Measurements from ENCODE around the gene SCAPER.
"Not testable (repeated sequence)": the region's sequence is repeated elsewhere in the genome, so short reads cannot be mapped to it uniquely, and the experiment has no call there.

The SCAPER gene

DNA sequence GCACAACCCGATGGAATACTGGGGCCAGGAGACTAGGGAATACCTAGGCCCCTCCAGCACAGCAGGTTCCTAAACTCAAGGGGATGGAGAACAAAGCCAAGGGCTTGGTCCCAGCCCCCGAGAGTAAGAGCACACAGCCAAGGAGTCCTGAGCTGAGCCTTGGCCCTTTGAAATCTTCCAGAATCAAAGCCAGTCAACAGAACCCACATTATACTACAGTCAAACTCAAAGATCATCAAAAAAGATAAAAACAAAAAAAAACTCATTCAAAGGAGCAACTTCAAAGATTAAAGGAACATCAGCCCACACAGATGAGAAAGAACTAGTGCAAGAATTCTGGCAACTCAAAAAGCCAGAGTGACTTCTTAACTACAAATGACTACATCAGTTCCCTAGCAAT is 351.6 kb downstream of the SCAPER start:
- no peak for TF ChIP-seq JUND (IDR thresholded peaks at IDR 0.05; ENCODE audit: low read depth)
- no peak for DNase-seq (ENCODE audit: low read depth in 1 of 2, low spot score in 1 of 2)
- in situ Hi-C loops (cut with HindIII; ENCODE audit: low pct_unique_long_range_greater_than_20kb, low sequenced_read_pairs): no loop called here

DNA sequence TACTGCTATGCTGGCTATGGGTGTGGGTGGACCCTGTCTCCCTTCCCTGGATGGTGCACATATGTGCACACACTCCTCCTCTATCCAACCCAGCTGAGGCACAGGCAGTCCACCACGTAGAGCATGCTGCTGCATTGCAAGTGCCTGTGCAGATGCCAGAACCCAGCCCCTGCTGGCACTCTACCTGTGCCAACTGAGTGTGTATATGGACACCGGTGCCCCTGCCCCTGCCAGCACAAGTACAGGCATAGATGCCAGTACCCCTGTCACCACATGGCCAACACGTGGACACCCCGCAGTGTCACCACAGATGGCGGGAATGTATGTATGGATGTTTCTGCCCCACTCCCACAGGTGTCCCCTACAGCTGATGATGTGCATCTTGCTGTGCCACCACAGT is 352.0 kb downstream of the SCAPER start:
- TF ChIP-seq JUND (IDR thresholded peaks at IDR 0.05; ENCODE audit: low read depth): no peak
- in situ Hi-C loops (cut with HindIII; ENCODE audit: low pct_unique_long_range_greater_than_20kb, low sequenced_read_pairs): no loop called here
- DNase-seq (ENCODE audit: low read depth in 1 of 2, low spot score in 1 of 2): no peak

DNA sequence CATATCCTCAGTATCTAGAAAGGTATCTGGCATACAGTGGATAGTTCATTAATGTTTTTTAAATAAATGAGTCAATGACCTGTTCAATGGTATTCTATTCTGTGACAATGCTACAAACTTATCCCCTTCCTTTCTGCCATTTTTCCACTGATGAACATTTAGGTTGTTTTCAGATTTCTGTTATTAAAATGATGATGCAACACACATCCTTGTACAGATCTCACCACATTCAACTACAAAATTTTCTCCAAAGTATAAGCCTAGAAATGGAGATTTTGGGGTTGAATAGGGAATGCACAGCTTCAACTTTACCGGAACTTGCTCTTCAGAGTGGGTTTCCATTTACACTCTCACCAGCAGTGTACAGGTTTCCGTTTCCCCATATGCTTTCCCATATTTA is 358.3 kb downstream of the SCAPER start:
- in situ Hi-C loops (cut with HindIII; ENCODE audit: low pct_unique_long_range_greater_than_20kb, low sequenced_read_pairs): no loop called here
- no peak for TF ChIP-seq JUND (IDR thresholded peaks at IDR 0.05; ENCODE audit: low read depth)
- no peak for DNase-seq (ENCODE audit: low read depth in 1 of 2, low spot score in 1 of 2)

DNA sequence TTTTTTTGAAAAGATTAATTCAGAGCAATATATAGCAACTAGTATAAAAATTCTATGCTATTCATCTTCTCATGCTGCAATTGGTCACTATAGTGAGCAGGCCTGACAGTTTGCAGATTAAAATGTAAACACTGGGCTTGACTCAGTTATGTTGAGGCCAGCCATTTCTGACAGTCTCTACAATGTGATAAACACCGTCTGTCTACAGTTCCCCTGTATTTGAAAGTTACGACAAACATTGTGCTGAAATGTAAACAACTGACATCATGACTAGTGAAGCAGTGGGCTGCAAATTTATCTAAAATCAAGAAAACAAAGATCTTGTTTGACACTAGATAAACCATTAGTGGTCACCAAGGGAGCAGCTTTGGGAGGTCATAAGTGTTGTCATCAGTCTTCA is 371.1 kb downstream of the SCAPER start:
- in situ Hi-C loops (cut with HindIII; ENCODE audit: low pct_unique_long_range_greater_than_20kb, low sequenced_read_pairs): no loop called here
- no peak for DNase-seq (ENCODE audit: low read depth in 1 of 2, low spot score in 1 of 2)
- no peak for TF ChIP-seq JUND (IDR thresholded peaks at IDR 0.05; ENCODE audit: low read depth)

DNA sequence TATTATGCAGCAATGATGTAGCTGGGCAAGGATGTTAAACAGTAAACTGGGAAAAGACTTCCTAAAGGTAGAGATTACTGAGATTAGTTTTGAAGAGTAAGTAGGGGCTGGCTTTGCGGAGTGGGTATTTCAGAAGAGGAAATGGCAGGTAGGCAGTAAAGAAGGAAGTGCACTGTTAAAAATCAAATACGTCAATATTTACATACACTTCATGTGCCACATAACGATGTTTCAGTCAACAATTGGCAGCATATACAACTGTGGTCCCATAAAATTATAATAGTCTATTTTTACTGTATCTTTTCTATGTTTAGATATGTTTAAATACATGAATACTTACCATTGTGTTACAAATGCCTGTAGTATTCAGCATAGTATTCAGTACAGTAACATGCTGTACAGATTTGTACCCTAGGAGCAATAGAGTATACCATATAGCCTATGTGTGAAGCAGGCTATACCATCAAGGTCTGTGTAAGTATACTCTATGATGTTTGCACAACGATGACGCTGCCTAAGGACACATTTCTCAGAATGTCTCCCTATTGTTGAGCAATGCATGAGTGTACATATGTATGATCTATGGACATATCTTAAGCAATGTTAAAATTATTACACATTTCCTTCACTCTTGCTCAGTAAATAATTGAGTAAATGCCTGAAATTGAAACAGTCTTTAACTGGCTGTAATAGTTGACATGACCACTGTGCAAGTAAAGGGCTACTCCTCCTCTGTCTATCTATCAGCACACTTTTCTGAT is 371.9 kb downstream of the SCAPER start:
- DNase-seq (ENCODE audit: low read depth in 1 of 2, low spot score in 1 of 2): peak in 1 of 2 experiments; percentile 83
- peak; percentile 12; the same call in 1 of the 2 replicates for TF ChIP-seq JUND (IDR thresholded peaks at IDR 0.05; ENCODE audit: low read depth)
- in situ Hi-C loops (cut with HindIII; ENCODE audit: low pct_unique_long_range_greater_than_20kb, low sequenced_read_pairs): no loop called here

DNA sequence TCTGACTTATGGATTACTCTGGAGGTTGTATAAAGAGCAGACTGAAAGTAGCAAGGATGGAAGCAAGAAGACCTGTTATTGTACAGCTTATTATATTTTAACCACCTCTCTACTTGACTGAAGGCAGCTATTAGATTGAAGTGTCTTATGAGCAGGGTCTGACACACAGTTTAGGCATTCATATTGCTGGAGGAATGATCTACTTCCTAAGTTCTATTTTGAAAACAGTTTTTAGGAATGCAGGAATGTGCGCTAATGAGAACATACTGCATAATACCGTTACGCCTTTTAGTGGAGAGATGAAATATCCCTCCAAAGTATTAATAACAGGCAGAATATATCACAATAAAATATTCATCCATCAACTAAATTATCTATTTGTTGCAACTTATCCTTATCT is 375.2 kb downstream of the SCAPER start:
- no peak for DNase-seq (ENCODE audit: low read depth in 1 of 2, low spot score in 1 of 2)
- no peak for TF ChIP-seq JUND (IDR thresholded peaks at IDR 0.05; ENCODE audit: low read depth)

DNA sequence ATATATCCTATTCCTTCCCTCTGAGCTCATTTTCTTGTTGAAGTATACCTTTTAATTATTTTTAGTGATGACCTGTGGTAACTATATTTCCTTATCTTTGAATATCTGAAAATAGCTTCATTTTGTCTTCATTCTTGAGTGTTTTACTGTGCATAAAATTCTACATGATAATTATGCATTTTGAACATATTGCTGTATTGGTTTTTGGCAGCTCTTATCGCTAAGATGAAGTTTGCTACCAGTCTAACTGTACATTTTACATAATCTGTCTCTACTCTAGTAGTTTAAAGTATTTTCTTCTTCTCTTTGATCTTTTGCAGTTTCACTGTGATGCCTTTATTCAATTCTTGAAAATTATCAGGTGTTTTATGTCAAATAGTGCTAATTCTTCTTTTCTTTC is 379.0 kb downstream of the SCAPER start:
- in situ Hi-C loops (cut with HindIII; ENCODE audit: low pct_unique_long_range_greater_than_20kb, low sequenced_read_pairs): no loop called here
- no peak for TF ChIP-seq JUND (IDR thresholded peaks at IDR 0.05; ENCODE audit: low read depth)
- DNase-seq (ENCODE audit: low read depth in 1 of 2, low spot score in 1 of 2): no peak

More for the DNA sequence above, 375.2 kb downstream of the SCAPER start:
- in situ Hi-C loops (cut with HindIII; ENCODE audit: low pct_unique_long_range_greater_than_20kb, low sequenced_read_pairs): no loop called here

DNA sequence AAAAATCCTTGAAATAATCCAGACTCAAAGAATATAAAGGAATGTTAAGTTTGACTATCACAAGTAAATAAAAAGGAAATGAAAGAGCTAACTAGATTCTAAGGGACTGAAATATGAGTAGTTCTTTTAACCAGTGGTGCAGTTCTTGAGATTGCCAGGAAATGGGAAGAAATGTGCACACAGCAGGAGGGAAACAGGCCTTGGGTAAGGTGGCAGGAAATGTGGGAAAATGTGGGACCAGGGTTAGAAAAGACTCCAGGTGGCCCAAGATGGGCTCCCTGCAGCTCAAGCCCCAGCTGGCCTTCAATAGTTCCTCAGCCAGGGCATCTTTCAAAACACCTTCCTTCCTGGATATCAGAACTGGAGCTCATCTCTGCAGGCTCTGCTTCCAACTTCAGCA is 387.2 kb downstream of the SCAPER start:
- in situ Hi-C loops (cut with HindIII; ENCODE audit: low pct_unique_long_range_greater_than_20kb, low sequenced_read_pairs): no loop called here
- TF ChIP-seq JUND (IDR thresholded peaks at IDR 0.05; ENCODE audit: low read depth): no peak
- DNase-seq (ENCODE audit: low read depth in 1 of 2, low spot score in 1 of 2): no peak

DNA sequence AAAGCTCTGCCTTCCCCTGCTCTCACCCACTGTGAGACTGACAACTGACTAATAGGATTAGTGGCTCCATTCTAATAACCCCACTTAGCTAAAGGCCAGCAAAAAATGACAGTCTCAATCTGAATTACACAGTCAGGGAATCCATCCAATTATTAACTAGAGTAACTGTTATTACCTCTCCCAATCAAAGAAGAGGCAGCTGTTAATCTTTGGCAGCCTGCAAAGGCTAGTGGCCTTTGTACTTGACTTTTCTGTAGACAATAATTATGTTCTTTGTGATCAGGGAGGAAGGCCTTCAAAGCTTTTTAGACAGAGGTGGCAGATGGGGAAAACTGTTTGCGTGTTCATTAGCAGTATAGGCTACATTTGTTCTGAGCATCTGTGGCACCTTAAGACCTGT is 390.9 kb downstream of the SCAPER start:
- no peak for TF ChIP-seq JUND (IDR thresholded peaks at IDR 0.05; ENCODE audit: low read depth)
- in situ Hi-C loops (cut with HindIII; ENCODE audit: low pct_unique_long_range_greater_than_20kb, low sequenced_read_pairs): no loop called here
- no peak for DNase-seq (ENCODE audit: low read depth in 1 of 2, low spot score in 1 of 2)

DNA sequence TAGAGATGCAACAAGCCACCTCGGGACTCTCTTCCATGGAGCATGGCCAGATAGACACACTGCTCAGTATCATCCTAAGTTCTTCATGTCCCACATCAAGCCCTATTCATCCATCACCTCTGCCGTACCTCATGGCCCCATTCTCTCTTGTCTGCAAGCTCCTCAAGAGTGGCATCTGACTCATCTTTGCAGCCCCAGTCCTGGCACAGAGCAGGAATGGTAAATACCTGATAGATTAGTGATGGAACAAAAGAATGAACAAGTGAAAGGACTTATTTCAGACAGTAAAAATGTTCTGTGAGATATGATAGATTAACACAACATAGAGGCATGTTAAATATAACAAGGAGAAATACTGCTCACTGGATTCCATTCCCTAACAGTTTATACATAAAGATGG is 392.2 kb downstream of the SCAPER start:
- DNase-seq (ENCODE audit: low read depth in 1 of 2, low spot score in 1 of 2): no peak

DNA sequence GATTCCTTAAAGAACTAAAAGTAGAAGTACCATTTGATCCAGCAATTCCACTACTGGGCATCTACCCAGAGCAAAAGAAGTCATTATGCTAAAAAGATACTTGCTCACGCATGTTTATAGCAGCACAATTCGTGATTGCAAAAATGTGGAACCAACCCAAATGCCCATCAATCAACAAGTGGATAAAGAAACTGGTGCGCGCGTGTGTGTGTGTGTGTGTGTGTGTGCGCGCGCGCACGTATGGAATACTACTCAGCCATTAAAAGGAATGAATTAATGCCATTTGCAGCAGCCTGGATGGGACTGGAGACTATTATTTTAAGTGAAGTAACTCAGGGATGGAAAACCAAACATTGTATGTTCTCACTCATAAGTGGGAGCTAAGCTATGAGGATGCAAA is 394.5 kb downstream of the SCAPER start:
- DNase-seq (ENCODE audit: low read depth in 1 of 2, low spot score in 1 of 2); in situ Hi-C loops (cut with HindIII; ENCODE audit: low pct_unique_long_range_greater_than_20kb, low sequenced_read_pairs): not testable (repeated sequence)

More for the DNA sequence above, 392.2 kb downstream of the SCAPER start:
- in situ Hi-C loops (cut with HindIII; ENCODE audit: low pct_unique_long_range_greater_than_20kb, low sequenced_read_pairs): no loop called here
- TF ChIP-seq JUND (IDR thresholded peaks at IDR 0.05; ENCODE audit: low read depth): no peak

DNA sequence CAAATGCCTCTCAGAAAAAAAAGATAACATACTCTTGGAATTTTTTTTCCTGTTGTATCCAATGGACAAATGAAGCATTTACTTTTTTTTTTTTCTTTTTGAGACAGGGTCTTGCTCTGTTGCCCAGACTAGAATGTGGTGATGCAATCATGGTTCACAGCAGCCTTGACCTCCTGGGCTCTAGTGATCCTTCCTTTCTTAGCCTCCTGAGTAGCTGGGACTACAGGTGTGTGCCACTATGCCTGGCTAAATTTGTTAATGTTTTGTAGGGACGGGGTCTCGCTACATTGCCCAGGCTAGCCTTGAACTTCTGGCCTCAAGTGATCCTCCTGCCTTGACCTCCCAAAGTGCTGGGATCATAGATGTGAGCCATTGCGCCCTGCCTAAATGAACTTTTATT is 401.3 kb downstream of the SCAPER start:
- in situ Hi-C loops (cut with HindIII; ENCODE audit: low pct_unique_long_range_greater_than_20kb, low sequenced_read_pairs): no loop called here
- no peak for DNase-seq (ENCODE audit: low read depth in 1 of 2, low spot score in 1 of 2)
- TF ChIP-seq JUND (IDR thresholded peaks at IDR 0.05; ENCODE audit: low read depth): no peak

DNA sequence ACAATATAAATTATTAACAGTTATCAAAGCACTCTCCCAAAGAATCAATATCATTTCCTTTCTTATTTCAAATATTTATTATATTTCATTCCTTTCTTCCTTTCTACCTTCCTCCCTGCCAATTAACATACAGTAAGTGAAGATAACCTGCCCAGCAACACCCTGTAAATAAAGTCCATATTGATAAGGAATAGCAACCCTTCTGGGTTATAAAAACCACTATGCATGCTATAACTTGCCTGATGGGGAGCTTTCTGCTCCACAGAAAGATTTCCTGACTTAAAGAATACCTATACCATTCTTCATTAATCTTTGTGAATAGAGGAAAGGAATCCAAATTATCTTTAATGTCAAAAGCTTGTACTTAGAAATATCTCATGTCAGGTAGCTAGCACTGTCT is 402.0 kb downstream of the SCAPER start:
- in situ Hi-C loops (cut with HindIII; ENCODE audit: low pct_unique_long_range_greater_than_20kb, low sequenced_read_pairs): no loop called here
- no peak for TF ChIP-seq JUND (IDR thresholded peaks at IDR 0.05; ENCODE audit: low read depth)
- no peak for DNase-seq (ENCODE audit: low read depth in 1 of 2, low spot score in 1 of 2)

DNA sequence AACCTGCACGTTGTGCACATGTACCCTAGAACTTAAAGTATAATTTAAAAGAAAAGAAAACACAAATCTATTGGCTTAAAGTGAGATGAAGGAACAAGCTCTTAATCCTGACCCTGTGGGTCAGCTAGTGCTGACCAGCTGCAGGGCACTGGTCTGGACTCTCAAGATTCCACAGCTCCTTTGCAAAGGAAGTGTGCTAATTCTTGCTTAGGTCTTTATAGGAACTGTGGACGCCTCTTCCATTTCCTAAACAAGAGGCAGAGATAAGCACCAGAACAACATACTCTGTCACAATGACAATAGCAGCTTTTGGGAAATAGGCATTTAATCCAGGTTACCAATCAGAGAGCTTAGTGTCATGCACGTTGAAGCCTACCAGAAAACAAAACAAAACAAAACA is 402.5 kb downstream of the SCAPER start:
- no peak for TF ChIP-seq JUND (IDR thresholded peaks at IDR 0.05; ENCODE audit: low read depth)
- DNase-seq (ENCODE audit: low read depth in 1 of 2, low spot score in 1 of 2): no peak
- in situ Hi-C loops (cut with HindIII; ENCODE audit: low pct_unique_long_range_greater_than_20kb, low sequenced_read_pairs): no loop called here

DNA sequence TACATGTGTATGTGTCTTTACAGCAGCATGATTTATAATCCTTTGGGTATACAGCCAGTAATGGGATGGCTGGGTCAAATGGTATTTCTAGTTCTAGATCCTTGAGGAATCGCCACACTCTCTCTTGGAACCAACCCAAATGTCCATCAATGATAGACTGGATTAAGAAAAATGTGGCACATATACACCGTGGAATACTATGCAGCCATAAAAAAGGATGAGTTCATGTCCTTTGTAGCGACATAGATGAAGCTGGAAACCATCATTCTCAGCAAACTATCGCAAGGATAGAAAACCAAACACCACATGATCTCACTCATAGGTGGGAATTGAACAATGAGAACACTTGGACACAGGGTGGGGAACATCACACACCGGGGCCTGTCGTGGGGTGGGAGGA is 403.0 kb downstream of the SCAPER start:
- in situ Hi-C loops (cut with HindIII; ENCODE audit: low pct_unique_long_range_greater_than_20kb, low sequenced_read_pairs); DNase-seq (ENCODE audit: low read depth in 1 of 2, low spot score in 1 of 2): not testable (repeated sequence)

All from T47D (cell line).